Right lobe of liver (tissue), 4 donors: ENCODE measurements around the gene RCCD1.
"Not testable (repeated sequence)": the region's sequence is repeated elsewhere in the genome, so short reads cannot be mapped to it uniquely, and the experiment has no call there.

Experiments used
- CTCF ChIP-seq, 4 donors: fragments of 200-600 bp in 3 of 4; fragments of 450-650 bp in 1 of 4; IDR thresholded peaks; one replicate each; pipeline versions ENCODE4 v1.5.1 to v1.8.0; 2016 to 2022; ENCODE audit warnings: antibody characterized with exemption in 4 of 4, mild to moderate bottlenecking in 2 of 4
- POLR2A ChIP-seq: fragments of 450-650 bp; IDR thresholded peaks from one replicate; pipeline ENCODE4 v1.6.1; 2017; ENCODE audit warnings: antibody characterized with exemption, mild to moderate bottlenecking
- donor health status: DM: no; HTN: no; CAD: no.
- donor health status: DM: no; HTN: no; CAD: no.
- donor health status: DM: no; HTN: yes; CAD: no.

GRCh38 chr15:90928106-90928505 lies 26.6 kb upstream of the RCCD1 start:
- TF ChIP-seq CTCF (IDR thresholded peaks at IDR 0.05); POLR2A: not testable (repeated sequence)
